Mucosa of rectum (tissue), 2 donors: Measurements from ENCODE around the gene TSFM.

ENCODE experiments used
- H3K27ac ChIP-seq, 2 donors: one replicate each; pipeline ENCODE4 v1.7.0; 2013; ENCODE audit warnings: inconsistent platforms in 2 of 2, low read depth in 2 of 2, low read length in 2 of 2
- H3K27me3 ChIP-seq, 2 donors: one replicate each; pipeline ENCODE4 v1.7.0; 2013; ENCODE audit warnings: low read length in 2 of 2; ENCODE audit not compliant: control insufficient read depth in 2 of 2, insufficient read depth in 2 of 2
- H3K36me3 ChIP-seq, 2 donors: one replicate each; pipeline ENCODE4 v1.7.0; 2013; ENCODE audit warnings: low read length in 2 of 2; ENCODE audit not compliant: control insufficient read depth in 2 of 2, insufficient read depth in 2 of 2
- H3K4me1 ChIP-seq, 2 donors: one replicate each; pipeline ENCODE4 v1.7.0; 2013; ENCODE audit warnings: low read length in 2 of 2, mild to moderate bottlenecking in 1 of 2; ENCODE audit not compliant: control insufficient read depth in 2 of 2, insufficient read depth in 2 of 2
- H3K4me3 ChIP-seq, 2 donors: one replicate each; pipeline ENCODE4 v1.7.0; 2013; ENCODE audit warnings: low read length in 2 of 2
- H3K9ac ChIP-seq, 2 donors: one replicate each; pipeline ENCODE4 v1.7.0; 2013; ENCODE audit warnings: low read length in 2 of 2, low read depth in 1 of 2, mild to moderate bottlenecking in 1 of 2
- H3K9me3 ChIP-seq, 2 donors: one replicate each; pipeline ENCODE4 v1.7.0; 2013; ENCODE audit warnings: low read length in 2 of 2; ENCODE audit not compliant: control insufficient read depth in 2 of 2
- donor health status: healthy.
- donor health status: Normal muscosa, but diverticular disease.

Gene TSFM

DNA sequence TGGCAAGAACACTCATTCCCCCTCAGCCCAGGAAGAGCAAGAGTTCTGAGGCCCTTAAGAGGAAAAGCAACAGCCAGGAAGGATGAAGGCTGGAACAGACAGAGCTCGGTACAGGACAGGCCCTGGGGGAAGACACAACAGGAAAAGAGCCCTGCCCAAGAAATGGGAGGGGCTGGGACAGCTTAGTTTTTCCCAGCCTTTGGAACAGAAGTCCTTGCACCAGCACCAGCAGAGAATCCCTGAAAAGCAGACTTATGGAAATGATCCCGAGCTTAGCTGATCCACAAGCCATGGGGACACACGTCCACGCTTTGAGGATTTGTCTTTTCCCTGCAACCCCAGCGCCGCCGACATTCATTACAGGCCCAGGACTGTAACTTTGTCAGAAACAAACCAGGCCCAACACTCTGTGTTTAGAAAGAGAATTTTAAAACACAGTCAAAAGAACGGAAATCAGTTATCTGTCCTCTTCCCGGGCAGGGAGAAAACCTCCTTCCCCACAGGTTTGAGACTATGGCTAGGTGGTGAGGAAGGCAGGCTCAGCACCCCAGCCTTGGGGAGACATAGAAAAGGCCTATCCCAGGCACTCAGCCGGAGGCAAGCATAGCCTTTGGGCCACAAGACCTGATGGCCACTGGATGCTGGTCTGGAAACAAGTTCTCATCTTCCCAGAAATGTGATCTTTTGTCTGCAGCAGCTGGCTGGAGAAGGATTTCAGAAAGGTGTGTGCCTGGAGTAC, 40.0 kb downstream of the TSFM start:
- Histone ChIP-seq H3K4me1 (peaks cover 0 to 2% of the 10 kb centered on the region in 2 donors), H3K27ac (no peak overlapping the region), H3K9me3 (no peaks in the 10 kb centered on the region), H3K27me3 (no peaks in the 10 kb centered on the region), H3K36me3 (peaks cover 63 to 69% of the 10 kb centered on the region in 2 donors), H3K9ac (no peak overlapping the region), H3K4me3 (no peak overlapping the region)

DNA sequence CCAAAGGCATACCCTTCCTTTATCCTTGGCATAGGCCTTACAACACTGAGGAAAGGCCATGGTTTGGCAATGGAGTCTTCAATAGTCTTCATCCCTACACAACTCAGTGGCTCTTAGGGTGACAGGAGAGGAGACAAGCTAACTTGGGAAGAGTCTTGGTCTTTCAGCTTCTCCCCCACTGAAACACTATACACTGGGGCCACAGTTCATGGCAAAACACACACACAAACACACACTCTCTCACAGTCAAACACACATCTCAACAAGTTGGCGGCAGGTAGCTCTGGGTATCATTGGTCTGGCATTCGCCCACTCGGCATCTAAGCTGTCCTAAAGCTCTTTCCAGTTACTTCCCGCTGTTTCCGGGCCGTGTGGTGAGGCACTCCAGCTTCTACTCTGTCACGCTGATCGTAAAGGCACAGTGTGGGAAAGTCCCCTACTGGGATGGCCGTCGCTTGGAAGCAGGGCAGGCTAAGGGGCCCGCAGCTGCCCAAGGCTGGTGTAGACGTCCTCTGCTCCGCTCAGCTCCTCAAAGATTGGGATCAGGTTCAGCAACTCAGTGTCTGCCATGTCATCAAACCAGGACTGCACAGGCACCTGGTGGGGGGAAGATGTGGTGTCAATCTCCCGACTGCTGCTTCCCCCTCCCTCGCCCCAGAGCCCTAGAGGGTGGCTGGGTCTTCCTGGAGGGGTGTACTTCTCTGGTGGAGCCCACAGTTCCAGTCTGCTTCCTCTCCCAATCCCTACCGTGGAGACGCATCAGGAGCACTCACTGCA, 40.7 kb downstream of the TSFM start:
- Histone ChIP-seq H3K9ac (no peak overlapping the region), H3K27ac (no peak overlapping the region), H3K4me1 (no peaks in the 10 kb centered on the region), H3K27me3 (no peaks in the 10 kb centered on the region), H3K9me3 (no peaks in the 10 kb centered on the region), H3K36me3 (peaks cover 67 to 75% of the 10 kb centered on the region in 2 donors), H3K4me3 (no peak overlapping the region)

DNA sequence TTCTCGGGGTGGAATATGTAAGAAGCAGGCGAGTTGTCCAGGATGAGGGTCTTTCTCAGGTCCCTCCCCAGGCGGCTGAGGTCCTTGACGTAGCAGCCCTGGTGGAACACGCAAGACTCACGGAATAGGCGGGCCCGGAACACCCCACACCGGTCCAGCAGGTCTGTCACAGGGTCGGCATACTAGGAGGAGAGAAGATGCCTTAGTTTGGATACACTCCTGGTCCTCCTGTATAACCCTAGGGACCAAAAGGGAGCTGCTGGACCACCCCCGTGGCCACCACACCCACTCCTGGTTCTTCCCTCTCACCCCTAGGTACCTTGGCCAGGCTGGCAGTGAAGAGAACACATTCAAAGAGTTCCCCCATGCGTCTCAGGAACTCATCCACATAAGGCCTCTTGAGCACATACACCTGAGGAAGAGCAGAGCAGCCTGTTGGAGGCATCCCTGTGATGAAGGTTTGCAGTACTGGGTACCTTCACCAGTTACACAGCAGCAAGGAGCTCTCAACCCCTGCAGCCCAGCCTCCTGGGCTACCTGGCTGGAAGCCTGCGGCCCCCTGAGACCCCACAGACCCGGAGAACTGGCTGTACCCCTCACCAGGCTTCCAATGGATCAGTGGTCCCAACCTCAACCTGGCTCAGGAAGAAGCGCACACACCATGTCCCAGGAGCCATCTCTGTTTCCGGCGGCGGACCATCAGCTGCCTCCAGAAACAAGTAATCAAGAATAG, 41.5 kb downstream of the TSFM start:
- no peaks in the 10 kb centered on the region for H3K27me3 ChIP-seq
- no peaks in the 10 kb centered on the region for H3K9me3 ChIP-seq
- H3K4me1 ChIP-seq, result peaks cover 0 to 1% of the 10 kb centered on the region in 2 donors
- no peak overlapping the region for H3K27ac ChIP-seq
- H3K9ac ChIP-seq, result no peak overlapping the region
- H3K4me3 ChIP-seq, result no peak overlapping the region
- peaks cover 75 to 83% of the 10 kb centered on the region in 2 donors for H3K36me3 ChIP-seq

DNA sequence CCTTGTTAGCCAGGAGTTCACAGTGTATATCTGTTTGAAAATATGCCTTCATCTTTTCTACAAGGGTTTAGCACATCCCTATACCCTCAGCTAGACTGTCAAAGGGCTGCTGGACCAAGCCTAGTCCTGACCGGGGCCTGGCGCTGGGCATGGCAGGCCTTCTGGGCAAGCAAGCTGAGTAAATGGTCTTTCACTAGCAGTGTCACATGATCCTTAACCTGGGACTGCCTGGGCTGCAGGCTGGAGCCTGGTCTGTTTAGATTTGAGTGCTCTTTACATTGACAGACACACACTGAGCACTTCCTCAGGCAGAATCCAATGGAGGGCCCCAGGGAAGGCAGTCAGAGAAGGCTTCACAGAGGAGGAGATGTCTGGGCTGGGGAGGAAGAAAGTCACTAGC, 42.9 kb downstream of the TSFM start:
- Histone ChIP-seq H3K27me3 (no peaks in the 10 kb centered on the region), H3K9me3 (no peaks in the 10 kb centered on the region), H3K4me1 (peaks cover 4 to 9% of the 10 kb centered on the region in 2 donors), H3K4me3 (no peak overlapping the region), H3K36me3 (peaks cover 78 to 88% of the 10 kb centered on the region in 2 donors), H3K27ac (no peak overlapping the region), H3K9ac (no peak overlapping the region)

DNA sequence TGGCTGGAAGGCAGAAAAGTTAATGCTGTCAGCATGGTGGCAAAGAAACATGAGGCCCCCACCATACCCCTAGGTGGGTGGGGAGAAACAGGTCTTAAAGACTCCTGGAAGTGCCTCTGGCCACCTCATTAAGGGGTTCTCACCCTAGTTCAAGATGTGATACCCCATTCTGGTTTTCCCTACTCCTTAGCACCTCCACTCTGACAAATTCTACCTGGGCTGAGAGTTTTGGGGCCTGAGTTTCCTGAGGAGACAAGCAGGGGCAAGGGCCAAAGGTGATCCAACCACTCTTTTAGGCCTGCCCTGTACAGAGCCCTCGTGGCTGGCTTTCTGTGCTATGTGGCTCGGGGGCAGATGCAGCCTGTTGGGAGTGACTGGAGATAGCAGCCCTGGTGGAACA, 43.8 kb downstream of the TSFM start:
- peaks cover 78 to 83% of the 10 kb centered on the region in 2 donors for H3K36me3 ChIP-seq
- H3K9me3 ChIP-seq, result no peaks in the 10 kb centered on the region
- no peak overlapping the region for H3K4me3 ChIP-seq
- H3K27me3 ChIP-seq, result no peaks in the 10 kb centered on the region
- peaks cover 8 to 11% of the 10 kb centered on the region in 2 donors for H3K4me1 ChIP-seq
- H3K27ac ChIP-seq, result no peak overlapping the region
- no peak overlapping the region for H3K9ac ChIP-seq

DNA sequence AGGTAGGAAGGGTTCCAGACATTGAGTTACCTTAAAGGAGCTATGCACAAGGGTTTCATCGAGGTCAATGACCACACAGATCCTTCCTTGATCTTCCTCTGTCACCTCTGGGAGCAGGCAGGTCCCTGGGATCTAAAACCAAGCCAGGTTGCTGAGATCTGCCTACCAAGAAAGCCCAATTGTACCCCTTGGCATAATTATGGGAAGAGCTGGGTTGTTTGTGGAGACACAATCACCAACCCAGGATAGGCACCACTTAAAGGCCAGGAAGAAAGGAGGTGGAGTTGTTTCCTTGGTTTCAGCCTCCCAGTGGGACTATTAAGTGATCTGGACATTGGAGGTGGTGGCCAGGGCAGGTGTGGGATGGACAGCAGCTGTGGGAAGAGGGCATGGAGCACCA, 44.4 kb downstream of the TSFM start:
- Histone ChIP-seq H3K27me3 (no peaks in the 10 kb centered on the region), H3K36me3 (peaks cover 73 to 79% of the 10 kb centered on the region in 2 donors), H3K9me3 (no peaks in the 10 kb centered on the region), H3K4me1 (peaks cover 14 to 17% of the 10 kb centered on the region in 2 donors), H3K27ac (no peak overlapping the region), H3K9ac (no peak overlapping the region), H3K4me3 (no peak overlapping the region)

DNA sequence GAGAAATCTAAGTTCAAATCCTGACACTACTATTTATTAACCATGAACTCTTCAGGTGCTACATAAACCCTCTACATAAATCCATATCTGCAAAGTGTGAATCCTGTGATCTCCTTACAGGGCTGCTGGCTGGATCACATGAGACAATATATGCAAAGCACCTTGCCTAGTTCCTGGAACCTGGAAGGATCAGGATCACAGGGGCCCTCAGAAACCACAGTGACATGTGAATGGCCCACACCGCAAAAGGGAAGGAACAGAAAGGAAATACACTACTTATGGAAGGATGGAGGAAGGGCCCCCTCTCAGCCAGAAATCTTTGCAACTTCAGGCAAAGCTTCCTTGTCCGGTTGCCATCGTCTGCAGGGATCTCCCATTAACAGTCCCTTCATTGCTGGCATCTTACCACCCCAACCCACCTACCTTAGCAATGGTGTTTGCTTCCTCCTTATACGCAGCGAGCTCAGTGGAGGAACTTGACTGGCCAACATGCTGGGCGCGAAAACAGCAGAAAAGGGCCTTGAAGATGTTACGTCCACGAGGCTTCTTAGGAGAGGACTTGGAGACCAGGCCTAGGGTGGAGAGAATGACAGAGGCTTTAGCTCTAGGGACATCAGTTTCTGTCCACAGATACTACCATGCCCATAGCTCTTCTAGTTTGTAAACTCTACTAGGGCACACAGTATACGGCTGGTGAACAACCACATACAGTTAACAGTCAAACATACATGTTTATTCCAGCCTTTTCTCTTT, 46.6 kb downstream of the TSFM start:
- Histone ChIP-seq H3K9ac (no peak overlapping the region), H3K27ac (no peak overlapping the region), H3K4me3 (no peak overlapping the region), H3K4me1 (peaks cover 28 to 34% of the 10 kb centered on the region in 2 donors), H3K9me3 (no peaks in the 10 kb centered on the region), H3K27me3 (no peaks in the 10 kb centered on the region), H3K36me3 (peaks cover 50 to 56% of the 10 kb centered on the region in 2 donors)

DNA sequence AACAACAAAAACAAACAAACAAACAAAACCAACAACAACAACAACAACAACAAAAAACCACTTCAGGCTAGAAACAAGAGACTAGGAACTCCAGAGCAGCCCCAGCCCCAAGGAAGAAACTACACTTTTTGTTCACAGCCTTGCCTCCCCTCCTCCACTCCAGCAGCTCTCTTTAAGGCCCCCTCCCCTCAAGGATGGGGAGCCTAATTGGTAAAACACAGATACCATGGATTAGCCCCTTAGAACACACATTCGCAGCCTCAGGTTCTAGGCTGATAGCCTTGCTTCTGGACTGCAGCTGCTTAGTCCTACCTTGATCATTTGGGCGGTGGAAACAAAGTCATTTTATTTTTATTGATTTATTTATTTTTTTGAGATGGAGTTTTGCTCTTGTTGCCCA, 47.8 kb downstream of the TSFM start:
- Histone ChIP-seq H3K27me3 (no peaks in the 10 kb centered on the region), H3K4me1 (peaks cover 36 to 41% of the 10 kb centered on the region in 2 donors), H3K27ac (no peak overlapping the region), H3K9ac (no peak overlapping the region), H3K9me3 (no peaks in the 10 kb centered on the region), H3K36me3 (peaks cover 38 to 44% of the 10 kb centered on the region in 2 donors), H3K4me3 (no peak overlapping the region)

DNA sequence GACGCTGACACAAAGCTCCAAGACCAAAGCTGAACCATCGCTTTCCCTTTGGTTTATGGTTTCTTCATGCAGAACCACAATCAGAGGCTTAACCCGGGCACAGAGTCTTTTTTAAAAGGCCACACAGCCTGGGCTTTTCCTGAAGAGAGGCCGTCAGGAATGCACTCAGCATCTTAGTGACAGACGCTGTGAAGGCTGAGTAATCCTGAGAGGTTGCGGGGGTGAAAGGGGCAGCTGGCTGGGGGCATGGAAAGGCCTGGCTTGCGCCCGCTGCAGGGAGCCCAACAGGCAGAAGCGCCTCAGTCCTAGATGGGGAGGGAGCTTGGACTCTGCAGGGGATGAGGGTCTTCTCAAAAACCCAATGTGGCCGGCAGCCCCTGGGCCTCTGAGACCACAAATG, 50.4 kb downstream of the TSFM start:
- no peak overlapping the region for H3K4me3 ChIP-seq
- H3K9me3 ChIP-seq, result no peaks in the 10 kb centered on the region
- no peaks in the 10 kb centered on the region for H3K27me3 ChIP-seq
- peaks cover 13 to 19% of the 10 kb centered on the region in 2 donors for H3K36me3 ChIP-seq
- H3K4me1 ChIP-seq, result peaks cover 60 to 65% of the 10 kb centered on the region in 2 donors
- H3K27ac ChIP-seq, result no peak overlapping the region
- H3K9ac ChIP-seq, result no peak overlapping the region
